COR-L47 (cell line): ENCODE measurements around the gene CRYBA2.
A peak's percentile ranks its signal among the peaks of the same experiment; 100 is the strongest.

ENCODE experiments used
- DNase-seq: peaks from one replicate; lab custom pipeline; 2025; lab: John Stamatoyannopoulos, UW

CRYBA2 gene

DNA sequence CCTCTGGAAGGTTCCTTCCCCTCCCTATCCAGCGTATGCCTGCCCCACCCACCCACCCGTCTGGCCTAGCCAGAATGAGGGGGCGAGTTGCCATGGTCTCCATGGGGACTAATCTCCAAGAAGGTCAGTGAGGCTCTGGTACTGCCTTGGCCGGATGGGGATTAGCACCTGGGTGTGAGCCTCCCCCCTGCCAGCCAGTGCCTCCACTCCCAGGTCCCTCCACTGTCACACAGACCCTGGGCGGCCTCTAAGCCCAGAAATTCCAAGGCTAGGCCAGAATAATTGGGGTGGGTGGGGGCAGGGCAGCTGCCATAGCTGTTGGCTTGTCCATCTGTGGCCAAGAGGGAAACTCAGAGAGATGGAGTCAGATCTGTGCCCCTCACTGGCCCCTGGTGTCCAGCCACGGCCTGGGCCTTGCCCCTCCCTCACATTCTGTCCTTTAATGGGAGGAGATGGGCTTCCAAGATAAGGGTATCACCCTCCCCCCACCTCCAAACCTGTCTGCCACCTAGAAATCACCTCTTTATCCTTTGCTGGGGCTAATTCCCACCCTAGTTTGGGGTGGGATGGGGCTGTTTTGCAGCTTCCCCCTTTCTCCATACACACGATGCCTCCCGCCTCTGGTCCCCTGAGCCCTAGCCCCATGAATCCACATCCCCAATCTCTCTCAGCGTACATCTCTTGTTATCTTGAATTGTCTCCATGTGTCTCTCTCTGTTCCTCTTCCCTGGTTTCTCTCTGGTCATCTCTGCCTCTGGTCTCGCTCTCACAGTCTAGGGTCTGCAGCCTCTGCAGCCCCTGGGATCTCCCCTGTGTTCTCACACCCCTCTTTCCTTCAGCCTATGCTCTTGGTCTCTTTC lies 6.0 kb upstream of the CRYBA2 start:
- DNase-seq: no peak

DNA sequence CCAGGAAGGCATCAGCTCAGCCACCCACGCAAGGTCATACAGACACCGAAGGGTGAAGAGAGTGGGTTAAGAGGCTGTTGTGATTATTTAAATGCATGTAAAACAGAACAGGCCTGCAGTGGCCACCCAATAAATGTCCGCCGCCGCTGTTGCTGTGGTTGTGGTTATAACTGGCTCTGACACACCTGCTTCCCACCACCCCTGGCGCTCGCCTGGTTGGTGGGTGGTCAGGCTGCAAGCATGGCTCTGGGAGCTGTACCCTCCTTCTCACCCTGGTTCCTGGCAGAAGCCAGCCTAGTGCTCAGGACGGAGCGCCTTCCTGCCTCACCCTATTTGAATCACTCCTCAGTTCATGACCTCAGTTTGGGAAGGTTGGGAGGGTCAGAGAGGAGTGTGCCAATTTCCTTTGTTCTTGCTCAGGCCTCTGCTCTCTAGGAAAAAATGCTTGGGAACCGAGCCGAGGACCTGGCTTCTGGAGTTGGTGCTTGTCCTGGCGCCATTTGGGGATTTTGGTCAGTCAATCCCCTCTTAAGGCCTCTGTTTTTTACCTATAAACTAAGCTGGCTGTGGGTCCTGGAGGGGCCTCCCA lies 5.3 kb upstream of the CRYBA2 start:
- DNase-seq: no peak

DNA sequence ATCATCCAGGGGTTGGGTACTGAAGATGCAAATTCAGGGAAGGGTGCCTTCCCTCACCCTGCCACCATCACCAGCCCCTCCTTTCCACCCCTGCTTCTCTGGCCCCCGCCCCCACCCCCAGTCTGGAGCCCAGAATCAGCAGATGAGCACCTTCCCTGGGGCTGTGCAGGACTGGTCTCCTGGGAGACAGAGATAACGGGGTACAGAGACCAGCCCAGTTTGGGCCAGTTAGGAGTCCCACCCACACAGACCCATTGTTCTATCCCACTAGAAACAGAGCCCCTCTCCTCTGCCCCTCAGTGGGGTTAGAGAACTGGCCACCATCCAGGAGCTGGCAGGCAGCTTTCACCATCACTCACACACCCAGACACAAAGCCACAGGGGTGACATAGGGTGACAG lies 4.5 kb upstream of the CRYBA2 start:
- DNase-seq: peak; percentile 59

DNA sequence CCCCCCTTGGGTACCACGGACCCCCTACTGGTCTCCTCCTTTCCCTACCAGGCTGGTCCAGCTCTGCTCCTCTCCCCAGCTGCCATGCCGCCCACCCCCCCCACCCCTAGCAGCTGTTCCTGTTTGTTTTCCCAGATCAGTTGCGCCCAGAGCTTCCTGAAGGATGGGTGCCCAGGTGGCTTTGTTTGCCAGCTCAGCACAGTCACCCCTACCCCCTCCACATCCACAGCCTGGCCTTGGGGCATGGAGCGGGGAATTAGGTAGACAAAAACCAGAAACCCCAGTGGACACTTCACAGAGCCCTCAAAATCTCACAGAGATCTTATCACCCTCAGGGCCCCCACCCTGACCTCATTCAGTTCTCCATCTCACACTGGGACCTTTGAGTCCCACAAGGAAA lies 3.7 kb upstream of the CRYBA2 start:
- peak; percentile 86 for DNase-seq

DNA sequence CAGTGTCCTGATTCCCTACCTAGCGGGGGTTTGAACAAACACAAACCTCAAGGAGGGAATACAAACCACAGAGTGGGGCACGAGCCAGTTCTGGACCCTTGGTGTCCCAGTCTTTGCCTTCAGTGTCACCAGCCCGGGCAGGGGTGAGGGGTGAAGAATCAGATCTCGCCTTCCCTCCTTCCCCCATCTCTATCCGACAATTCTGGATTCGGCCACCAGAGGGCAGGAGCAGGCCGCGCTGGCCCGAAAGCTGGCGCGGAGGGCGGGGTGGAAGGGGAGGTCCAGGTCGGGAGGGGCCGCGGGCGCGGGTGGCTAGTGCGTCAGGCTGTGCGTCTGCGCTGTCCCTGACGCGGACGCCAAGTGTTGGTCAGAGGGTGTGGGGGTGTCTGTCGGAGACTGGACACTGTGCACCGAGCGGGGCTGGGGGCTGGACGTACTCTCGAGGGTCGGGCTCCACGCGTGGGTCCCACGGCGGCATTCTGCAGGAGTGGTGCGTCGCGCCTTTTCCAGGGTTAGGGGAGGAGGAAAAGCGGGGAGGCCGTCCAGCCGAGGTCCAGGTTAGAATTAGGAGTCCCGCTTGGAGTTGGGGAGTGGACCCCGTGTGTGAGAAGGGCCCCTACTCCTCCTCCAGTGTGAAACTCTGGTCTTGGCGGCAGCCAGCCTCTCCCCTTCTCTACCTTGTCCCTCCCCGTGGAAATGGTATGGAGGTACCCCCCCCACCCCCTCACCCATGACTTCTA lies 2.9 kb upstream of the CRYBA2 start:
- peak; percentile 91 for DNase-seq

DNA sequence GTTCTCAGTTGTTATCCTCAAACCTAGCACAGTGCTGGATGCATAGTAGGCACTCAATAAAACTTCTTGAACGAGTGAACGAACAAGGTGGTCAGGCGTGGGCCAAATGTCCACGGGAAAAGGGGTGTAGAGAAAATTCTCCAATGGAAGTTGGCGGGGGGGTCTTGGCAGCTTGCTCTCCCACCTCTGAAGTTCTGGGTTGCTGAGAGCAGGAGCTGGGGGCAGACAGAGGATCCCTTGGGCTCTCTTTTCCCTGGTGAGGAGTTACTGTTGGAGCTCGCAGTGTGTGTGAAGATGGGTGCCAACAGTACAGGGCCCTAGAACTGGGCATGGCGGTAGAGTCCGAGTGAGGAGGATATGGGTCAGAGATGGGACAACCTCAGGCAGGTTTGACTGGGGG lies 2.3 kb upstream of the CRYBA2 start:
- no peak for DNase-seq

DNA sequence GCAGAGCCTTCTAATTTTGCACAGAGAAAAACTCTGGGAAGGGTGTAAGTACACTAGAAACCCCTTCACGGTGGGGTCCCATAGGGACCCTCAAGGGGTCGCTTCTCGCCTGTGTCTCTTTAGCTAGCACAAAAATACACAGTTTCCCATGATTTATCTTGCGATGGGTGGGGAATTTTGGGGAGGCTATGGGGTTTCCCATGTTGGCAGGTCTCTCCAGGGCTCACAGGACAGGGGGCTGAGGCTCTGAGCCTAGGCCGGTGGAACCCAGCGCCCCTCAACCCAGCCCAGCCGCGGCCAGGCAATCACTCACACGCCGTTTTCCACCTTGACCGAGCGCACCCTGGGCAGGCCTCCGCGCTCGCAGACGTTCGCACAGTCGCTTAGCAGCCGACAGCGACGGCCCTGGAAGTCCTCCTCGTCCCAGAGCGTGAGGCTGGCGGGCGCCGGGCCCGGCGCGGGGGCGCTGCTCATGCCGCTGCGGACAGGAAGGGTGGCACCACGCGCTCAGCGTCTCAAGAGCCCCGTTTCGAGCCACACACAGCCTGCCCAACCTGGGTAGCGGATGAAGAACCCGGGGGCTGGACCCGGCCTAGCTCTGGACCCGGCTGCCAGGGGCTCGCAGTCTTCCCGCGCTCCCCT lies 398 bp downstream of the CRYBA2 start:
- DNase-seq: no peak

DNA sequence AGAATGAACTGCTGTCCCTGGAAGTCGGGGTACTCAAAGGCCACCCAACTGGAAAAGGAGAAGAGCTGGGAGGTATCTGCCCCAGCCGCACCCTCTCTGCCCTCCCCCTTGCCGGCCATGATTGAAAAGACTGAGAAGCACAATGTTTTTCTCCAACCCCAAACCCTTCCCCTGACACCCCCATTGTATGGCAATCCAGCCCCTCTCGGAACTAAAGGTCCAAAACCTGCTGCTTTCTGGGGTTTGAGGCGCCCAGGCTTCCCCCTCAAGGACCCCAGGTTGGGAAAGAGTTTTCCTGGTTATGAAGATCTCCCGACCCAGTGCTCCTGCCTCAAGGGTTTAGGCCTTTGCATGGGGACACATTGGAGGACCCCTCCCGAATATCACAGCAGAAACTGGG lies 1.0 kb downstream of the CRYBA2 start:
- DNase-seq: no peak

DNA sequence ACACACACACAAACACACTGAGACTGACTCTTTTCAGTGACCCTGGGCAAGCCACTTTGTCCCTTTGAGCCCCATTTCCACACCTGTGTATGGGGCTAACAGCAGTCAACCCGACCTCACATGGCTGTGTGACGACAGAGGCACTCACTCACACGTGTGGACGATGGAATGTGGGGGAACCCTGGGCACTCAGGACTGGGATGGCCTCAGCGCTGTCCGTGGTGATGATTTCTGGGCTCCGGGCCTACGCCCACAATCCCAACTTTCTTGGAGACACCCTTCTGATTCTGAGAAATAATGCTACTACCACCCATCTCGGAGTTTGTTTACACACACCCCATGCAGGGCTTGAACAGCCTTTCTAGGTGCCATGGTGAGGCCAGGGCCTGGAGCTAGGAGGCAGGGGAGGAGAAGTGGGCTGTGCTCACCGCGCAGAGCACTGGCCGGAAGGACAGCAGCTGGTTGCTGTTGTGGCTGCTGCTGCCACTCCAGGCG lies 1.5 kb downstream of the CRYBA2 start:
- no peak for DNase-seq

DNA sequence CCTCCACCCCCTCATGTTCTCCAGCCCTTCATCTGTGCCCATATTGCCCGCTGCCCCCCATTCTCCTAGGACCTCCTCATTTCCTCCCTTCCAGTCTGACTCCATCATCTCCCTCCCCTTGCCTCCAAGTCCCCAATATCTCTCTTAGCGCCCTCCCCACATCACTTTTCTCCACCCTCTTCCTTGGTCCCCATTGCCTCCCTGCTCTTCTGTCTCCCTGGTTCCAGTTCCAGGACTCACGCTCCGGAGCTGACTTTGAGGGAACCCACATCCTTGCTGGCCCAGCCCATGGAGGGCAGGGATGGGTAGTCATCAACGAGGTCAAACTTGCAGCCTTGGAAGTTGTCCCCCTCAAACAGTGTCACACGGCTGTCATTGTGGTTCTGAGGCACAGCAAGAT lies 2.6 kb downstream of the CRYBA2 start:
- no peak for DNase-seq

DNA sequence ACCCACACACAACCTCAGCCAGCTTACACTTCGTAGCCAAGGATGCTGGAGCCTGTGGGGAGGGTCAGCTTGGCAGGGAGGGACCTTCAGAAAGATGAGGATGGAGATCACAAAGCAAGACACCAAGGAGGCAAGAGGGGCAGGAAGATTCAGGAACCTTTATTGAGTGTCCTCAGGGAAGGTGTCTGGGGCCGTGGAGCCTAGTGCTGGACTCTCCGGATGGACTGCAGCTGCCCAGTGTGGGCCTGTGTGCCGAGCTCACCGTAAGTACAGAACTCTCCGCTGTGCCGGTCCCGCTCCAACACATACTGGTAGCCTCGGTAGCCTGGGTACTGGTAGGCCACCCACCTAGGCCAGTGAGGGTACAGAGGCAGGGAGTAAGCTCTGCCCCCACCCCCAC lies 3.2 kb downstream of the CRYBA2 start:
- no peak for DNase-seq

DNA sequence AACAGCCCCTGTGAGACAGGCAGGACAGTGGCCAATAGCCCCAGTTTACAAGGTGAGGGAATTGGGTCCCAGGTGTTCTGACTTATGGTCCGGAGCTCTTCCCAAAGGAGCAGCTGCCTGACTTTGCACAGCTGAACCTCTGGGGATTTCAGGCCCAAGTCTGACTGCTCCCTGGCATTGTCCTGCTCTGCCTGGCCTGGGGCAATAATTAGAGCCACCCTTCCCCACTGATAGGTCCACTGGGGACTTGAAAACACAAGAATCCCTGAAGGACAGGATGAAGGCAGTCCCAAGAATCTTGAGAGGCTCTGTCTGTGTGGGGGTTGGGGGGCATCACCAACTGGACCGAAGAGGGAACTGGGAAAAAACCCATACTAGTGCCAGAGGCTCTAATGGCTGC lies 4.6 kb downstream of the CRYBA2 start:
- DNase-seq: no peak

DNA sequence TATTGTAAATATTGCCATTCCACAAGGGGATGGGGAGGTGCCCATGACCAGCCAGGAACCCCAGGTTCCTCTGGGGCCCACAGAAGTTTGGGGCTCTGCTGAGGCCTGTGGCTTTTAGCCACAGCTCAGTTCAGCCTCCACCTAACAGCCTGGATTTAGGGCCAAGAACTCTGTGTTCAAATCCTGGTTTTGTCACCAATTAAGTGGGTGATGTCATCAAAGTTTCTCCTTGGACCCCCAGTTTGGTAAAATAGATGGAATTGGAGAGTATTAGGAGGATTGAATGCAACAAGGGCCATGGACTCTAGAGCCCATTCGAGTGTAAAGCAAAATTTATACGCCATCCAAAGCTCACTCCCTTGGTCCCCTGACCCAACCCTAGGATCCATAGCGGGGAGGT lies 5.1 kb downstream of the CRYBA2 start:
- DNase-seq: no peak

DNA sequence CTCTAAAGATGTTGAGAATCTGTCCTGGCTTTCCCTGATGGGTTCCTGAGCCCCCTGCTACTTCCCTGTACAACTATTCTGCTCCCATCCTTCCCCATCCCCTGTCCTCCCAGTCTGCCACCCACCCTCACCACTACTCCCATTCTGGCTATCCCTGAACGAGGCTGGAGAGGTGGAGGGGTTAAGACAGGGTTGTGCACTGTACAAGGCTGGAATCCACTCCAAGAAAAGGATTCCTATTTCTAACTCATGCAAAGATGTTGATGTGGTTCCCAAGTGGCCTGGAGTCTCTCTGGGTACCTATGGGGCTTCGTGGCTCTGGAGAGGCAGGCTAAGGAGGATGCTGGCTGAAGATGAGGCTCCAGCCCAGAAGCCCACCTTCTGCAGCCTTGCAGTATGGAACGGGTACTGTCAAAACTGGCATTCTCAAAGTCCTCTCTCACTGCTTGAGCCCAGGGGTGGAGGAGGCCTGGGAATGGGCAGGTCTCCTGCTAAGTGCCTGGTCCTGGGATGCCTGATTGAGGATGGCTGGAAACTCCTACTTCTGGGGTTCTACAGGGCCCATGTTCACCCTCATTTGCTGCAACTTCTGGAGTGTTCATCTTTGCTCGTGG lies 7.0 kb downstream of the CRYBA2 start:
- no peak for DNase-seq

DNA sequence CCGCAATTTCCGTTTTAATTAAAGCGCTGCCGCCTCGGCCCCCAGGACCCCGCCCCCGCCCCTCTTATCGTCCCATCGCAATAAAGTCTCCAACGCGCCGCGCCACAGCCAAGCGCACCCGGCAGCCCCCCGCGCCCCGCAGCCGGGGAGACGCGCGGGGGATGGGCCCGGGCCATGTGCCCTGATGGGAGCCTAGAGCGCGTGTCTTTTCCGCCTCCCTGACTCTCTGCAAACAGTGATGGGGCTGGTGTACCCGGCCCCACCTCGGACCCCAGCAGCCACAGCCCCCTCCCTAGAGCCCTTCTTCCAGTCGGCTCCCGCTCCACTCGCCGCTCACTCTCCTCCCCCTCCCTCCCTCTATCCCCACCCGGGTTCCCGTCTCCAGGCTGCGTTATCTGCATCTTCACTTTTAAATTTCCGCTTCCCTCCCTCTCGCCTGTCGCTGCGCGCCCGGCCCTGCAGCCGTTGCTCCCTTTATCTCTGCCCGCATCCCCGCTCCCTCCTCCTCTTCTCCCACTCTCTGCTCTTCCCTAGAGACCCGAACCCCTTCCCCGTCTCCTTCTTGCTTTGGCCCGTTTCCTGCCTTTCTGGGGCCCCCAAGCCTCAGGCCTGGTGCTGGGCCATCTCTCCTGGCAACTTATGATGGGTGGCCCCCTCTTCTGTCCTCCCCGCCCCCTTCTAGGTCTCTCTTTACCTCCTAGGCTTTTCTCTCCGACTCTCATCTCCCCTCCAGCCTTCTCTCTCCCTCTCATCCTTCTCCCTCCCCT lies 7.7 kb downstream of the CRYBA2 start:
- DNase-seq: no peak

DNA sequence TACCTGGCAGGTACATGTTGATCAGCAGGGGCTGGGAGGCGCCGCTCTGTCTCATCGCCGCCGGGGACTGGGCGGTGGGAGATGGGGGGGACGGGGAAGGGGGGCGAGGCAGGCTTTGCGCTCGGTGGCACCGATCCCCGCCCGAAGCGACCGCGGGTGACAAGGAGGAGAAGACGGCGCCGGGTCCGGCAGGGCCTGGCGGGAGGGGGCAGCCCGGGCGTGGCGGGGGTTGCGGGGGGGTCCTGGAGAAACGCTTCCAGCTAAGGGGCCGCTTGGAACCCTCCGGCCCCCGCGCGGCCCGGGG lies 8.2 kb downstream of the CRYBA2 start, which contains the start of gene FEV:
Gene FEV (minus strand): TSS at position 164 of the 304 bp plus-strand sequence. CDS start 109 bp downstream, at position 55.
- peak; percentile 44 for DNase-seq

DNA sequence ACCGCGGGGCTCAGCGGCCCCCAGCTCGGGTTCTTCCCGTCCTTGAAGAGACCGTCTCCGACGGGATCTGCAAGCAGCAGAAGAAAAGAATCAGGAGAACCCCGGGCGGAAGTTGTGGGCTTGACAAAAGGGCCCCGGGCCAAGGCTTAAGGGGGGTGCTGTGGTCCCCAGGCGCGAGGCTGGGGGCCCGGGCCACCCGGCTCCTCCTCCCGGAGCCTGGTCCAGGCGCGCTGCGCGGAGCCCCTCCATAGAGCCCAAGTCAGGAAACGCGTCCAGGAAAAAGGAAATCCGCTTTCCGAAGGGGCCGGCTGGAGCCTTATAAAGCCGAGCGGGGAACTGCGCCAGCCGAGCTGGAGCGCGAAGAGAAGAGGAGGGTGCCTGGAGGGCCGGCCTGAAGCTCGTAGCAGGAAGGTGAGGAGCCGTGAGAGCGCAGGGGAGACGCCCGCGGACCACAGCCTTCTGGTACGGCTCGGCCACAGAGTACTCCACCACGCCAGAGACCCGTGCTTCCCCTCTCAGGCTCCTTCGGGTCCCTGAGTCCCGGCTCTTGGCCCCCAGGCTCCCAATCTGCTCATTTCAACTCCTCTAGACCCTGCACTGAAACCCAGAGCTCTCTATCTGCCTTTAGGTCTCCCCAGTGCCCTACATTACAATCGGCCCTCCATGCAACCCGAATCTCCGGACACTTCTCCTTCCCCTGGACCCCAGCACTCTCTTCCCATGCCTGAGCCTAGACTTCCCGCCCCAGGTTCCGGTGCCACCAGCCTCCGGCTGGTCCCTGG lies 8.8 kb downstream of the CRYBA2 start:
- no peak for DNase-seq

DNA sequence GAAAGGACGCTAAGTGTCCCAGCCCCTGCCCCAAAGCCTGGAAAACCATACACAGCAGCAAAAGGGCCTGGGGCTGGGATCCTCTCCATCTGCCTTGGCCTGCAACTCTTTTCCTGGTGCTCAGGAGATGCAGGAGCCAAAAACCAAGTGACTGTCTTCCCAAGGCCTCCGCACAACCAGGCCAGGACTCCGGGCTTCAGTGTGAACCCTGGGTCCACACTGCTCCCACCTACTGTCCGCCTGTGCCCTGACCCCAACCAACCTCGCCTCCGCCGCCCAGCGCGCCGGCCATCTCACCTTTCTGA lies 9.3 kb downstream of the CRYBA2 start:
- no peak for DNase-seq

DNA sequence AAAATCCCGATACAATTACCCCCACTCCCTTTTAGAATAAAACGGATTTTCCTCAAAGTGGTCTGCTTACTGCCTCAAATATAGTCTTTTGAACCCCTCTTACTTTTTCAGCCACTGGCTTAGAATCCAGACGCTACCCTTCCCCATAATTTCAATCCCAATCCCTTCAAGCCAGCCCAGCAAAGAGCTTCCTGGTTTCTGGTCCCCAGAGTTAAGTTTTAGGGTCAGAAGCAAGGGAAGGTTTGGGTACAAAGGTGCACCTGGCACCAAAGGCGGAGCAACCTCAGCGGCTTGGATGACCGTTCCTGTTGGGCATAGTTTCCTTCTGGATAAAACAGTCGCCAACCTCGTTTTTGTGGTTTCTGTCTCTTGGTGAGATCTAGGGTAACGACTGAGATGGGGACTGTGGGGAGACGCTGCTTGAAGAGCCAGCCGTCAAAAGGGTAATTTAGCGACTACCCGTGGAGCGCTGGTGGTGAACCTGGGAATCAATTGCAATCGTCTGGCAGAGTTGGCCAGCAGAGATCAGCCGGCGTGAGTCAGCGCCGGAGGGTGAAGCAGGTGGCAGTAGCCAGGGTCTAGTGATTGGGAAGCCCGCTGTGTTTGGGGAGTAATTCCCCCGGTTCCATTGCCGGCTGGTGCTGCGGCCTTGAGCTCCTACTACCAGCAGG lies 9.8 kb downstream of the CRYBA2 start:
- DNase-seq: no peak

DNA sequence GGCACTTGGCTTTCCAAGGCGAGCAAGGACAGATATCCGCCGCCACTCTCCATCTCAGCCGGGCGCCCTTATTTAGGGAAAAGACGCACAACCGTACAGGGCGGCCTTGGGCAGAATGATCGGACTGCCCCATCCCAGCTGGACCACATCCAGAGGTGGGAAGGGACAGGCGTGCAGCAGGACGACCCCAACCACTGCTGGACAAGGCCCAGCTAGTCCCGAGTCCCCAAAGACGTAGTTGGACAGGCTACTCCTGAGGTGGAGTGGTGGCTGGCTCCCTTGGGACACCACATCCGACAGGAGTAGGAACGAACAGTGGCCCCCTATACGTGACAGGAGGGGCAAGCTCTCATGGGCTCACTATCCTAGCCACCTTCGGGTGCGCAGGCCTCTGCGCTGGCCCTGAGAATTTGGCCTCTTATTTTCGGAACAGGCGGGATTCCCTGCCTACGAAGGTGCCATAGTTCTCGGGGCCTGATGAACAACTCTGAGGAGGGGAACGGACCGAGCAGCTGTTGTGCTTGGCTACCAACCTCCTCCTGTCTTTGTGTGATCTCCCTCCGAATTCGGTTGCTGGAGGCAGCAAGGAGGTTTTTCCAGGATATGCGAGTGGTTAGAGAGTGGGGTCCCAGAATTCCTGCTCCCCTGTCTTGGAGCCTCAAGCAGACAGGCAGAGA lies 10.5 kb downstream of the CRYBA2 start:
- no peak for DNase-seq
